NCI-H2227 treated with DMSO at 0.1 percent for 48 hours (cell line): ENCODE measurements around the gene SLCO2A1.

ENCODE experiments used
- DNase-seq: peaks from one replicate; lab custom pipeline; 2025; lab: John Stamatoyannopoulos, UW

SLCO2A1 gene

DNA sequence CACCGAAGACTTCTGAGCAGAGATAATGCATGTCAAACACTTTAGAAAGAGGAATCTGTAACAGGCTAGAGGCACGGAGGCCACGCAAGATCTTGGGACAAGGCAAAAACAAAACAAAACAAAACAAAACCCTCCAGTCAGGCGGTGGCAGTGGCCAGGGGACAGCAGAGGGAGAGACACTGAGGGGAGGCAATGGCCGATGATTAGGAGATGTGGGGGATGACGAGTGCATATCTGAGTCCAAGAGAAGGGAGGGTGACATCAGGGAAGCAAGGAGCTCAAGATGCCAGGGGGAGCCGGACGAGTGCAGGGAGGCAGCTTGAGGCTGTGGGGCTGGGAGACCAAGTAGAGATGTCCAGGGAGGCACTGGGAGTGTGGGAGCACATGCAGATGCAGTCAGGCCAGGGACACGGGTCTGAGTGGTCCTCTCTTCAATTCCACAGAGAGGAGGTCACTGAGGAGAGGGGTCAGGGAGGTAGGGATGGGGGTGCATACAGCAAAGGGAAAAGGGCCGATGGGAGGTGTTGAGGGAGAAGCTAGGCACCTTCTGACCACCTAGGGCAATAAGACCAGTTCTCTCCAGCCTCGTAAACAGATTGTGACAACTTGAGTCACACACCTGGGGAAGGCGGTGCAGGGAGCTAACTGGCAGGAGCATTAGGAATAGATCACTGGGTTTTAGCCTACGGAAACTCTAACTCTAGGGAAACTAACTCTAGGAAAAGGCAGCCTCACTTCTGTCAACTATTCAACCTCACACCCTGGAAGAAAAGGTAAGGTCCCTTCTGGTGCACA, 29.6 kb downstream of the SLCO2A1 start:
- DNase-seq = no peak

DNA sequence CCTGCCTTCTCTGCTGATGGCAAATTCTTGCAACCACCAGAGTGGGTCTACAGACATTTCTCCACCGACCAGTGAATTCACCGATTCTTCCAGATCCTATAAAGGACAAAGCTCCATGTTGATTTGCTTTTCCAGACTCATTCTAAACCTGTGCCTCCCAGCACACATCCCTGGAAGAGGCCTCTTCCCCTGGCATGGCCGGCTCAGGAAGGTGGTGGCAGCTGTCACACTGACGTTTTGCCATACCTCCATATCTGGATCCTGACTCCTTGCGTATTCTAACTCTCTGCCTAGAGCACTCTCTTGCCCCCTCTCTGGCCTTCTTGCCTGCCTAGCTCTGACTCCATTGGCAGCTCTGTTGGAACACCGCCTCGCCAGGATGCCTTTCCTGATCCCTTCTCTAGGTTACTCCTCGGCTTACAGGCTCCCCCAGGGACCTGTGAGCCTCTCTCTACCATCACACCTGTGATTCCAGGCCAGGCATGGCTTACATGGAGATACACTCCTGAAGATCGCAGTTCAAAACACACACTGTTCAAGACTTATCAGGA, 31.0 kb downstream of the SLCO2A1 start:
- DNase-seq = no peak

DNA sequence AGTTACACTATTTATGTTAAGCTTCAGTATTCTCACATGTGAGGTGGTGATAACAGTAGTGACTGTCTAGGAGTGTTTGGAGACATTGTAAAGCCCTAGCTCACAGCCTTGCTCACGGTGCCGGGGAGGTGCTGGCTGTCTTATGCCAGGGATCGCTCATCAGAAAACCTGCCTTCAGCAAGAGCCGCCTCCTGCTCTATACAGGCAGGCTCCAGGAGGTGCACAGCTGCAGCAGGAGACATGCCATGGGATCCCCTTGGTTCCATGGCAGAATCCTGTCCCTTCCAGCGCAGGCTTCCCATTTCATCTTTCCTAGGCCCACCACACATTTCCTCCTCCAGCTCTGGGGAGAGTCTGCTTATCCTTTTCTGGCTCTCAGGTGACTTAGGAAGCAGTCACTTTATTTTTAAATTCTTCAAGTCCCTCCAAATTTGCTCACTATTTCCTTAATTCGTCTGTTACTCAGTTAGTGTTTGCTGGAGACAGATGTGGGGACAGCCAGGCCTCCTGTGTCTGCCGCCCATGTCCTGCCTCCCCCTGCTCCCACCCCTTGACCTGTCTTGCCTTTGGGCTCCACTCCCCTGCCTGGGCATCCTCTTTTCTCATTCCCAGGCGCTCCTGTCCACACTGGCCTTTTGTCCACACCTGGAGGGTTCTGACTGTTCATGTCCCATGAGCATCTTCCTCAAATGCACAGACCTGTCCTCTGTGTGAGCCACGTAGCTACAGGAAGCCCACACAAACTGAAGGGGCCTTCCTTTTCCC, 31.7 kb downstream of the SLCO2A1 start:
- DNase-seq = no peak

DNA sequence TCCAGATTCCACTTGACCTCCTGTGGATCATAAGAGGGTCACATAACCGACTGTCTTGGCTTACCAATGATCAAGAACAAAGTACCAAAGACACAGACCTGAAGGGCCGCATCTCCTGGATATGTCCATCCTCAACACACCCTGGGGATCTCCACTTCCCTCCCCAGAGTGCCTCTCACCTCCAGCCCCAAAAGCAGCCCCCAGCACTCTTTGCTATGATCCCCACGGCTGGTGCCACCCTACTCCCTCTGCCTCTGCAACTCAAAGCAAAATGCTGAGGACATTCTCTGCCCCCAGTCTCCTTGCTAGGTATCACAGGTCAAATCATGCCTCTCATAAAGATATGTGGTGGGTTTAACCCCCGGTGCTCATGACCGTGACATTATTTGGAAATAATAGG, 32.7 kb downstream of the SLCO2A1 start:
- no peak for DNase-seq

DNA sequence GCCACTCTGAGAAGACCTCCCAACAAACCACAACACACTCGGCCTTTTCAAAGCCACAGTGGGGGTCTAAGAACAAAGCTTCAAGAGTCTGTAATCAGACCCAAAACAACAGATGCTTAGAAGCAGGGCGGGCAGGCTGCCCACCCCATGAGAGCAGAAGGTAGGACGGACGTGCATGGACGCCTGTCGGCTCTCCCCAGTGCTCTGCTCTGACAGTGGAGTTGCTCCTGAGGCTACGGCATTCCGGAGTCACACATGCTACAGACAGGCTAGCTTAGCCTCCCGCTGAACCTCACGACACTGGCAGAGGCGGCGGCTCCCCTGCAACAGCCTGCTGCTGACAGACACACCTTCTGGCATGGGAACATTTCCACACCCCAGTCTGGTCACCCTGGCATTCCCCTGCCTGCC, 33.5 kb downstream of the SLCO2A1 start:
- DNase-seq = peak; percentile 4

DNA sequence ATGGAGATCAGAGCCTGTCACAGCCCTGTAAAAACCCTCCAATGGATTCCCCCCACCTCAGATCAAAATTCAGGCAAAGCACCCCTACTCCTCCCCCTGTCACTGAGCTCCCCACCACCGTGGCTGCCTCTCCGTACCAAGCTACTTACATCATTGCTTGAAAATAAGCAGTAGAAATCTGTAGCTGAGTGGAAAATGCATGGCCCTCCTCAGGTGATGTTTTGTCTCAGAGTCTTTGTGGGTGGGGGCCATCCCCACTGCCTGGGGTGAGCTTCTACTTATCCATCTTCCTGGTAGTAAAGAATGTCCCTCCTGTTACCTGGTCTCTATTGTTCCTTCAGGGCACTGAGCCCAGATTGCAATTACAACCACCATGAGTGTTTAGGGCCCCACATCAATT, 34.5 kb downstream of the SLCO2A1 start:
- no peak for DNase-seq

DNA sequence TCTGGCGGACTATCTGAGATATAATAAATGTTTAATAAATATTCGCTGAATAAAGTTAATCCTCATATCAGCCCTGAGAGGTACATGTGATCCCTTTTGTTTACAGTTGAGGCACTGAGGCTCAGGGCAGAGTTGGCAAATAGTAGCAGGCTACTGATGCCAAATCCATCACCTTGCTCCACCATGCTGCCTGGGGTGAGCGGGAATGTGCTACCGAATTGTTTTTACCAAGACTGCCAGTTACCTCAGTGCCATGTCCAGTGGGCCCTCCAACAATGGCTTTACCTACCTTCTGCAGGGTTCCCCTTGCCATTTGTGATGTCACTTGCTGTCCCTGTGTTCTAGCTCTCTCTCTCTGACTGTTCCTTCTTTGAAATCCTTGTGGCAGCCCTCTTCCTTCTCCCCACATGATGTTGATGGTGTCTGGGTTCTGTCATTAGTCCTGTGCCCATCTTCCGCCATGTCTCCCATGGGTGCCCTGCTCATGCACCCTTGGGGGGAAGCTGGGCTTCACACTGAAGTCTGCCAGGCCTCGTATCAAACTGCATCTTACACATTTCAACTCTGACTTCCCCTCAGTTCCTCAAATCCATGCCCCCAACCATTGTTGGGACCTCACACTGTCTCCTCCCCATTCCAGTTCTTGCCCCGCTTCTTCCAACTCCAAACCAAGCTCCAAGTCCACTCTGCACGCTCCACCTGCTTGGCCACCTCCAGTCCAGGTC, 35.4 kb downstream of the SLCO2A1 start:
- DNase-seq = no peak

DNA sequence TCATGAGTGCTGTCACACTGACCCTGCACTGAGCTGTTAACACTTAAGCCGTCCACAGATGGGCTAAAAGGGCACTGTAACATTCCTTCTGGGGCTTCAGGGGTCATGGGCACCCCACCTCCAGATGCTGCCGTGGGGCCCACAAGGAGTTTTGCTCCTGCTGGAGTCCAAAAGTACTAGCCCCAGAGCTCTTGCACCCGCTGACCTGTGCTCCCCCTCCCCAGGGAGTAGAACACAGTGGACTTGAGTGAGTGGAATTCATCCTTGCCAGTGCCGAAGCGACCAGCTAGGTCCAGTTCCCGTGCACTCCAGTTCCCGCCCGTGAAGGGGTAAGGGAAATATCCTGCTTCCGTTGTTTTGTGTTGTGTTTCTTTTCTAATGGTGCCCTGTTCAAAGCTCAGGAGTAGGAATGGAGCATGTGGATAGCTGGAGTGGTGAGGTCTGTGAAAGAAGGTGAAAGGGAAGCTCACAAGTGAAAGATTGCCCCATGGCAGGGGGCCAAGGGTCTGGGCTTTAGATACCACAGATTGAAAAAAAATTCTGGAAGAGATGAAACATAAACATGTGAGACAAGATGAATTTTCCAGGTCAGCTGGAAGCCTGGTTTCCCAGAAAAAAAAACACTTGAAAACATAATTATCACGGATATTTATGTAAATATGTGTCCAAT, 36.6 kb downstream of the SLCO2A1 start:
- DNase-seq = no peak

DNA sequence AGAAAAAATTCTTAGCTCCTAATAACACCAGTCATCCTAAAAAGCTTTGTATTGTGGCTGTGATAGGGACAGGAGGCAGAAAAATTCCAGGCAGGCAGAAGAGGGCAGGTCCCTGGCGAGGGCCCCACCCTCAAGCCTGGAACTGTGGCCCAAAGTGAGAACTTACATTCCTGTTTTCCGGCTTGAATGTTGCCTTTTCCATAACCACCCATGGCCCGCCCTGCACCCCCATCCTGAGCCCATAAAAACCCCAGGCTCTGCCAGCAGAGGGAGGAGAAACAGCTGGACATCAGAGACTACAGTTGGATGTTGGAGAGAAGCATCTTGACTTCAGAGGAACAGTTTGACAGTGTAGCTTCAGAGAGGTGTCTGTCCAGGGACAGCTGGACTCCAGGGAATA, 37.3 kb downstream of the SLCO2A1 start:
- no peak for DNase-seq

DNA sequence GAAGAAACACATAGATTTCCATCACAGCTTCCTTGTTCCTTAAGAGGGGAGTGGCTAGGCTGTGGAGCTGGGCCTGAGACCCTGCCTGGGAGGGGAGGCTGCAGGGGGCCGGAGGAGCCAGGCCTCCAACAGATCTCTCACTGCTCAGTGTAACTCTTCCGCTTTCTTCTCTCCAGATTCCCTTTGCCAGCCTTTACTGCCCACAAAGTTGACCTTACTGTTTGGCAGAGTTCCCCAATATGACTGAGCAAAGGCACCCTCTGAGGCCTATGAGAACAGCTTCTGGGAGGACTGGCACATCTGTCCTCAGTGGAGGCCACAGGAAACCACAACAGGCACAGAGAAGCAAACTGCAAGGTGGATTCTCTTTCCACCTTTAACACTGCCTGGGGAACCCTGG, 38.1 kb downstream of the SLCO2A1 start:
- no peak for DNase-seq

DNA sequence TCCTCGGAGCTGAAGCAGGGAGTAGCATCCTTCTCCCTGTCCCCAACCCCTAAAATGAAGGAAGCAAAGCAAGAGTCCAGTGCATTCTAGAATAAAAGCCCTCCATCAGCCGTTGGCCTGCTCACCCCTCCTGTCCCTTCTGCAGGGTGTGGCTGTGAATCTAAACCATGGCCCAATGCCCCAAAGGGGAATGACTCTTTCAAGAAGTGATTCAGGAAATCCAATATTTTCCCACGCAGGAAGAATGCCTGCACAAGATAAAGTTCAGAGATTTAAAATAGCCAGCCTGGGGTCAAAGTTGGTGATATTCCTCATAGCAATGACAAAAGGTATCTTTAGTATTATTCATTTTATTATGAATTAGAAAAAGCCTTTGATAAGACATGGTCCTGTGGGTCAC, 38.5 kb downstream of the SLCO2A1 start:
- DNase-seq = no peak

DNA sequence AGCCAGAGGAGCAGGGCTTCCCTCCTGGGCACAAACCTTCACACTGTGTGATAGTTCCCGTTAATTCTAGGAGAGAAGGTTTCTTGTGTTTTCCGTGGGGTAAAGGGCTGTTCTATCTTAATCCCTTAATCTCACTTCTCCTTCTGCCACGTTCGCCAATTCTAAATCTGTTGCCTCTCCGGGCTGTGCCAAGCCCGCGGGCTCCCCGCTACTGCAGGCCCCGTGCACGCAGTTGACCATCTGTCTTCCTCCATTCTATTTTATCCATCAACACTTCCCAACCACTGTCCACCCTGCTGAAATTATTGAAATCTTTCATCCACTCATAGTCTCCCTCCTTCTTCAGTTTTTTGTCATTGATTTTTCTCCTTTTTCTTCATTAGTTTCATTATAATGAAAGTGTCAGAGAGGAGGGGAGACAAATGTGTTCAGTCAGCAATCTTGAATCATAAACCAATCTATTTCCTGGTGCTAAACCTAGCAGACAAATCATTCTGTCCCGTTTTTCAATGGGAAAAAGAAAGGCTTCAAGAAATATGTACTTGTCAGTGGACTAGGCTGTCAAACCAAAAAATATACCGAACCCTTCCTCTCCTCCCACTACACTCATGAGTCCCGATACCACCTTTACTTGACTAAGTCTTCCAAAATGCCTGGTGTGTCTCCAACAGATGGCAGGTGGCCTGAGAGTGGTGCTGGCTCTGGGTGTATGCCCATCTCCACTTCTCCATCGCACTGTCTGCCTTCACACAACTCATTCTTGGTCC, 39.6 kb downstream of the SLCO2A1 start:
- DNase-seq = no peak

DNA sequence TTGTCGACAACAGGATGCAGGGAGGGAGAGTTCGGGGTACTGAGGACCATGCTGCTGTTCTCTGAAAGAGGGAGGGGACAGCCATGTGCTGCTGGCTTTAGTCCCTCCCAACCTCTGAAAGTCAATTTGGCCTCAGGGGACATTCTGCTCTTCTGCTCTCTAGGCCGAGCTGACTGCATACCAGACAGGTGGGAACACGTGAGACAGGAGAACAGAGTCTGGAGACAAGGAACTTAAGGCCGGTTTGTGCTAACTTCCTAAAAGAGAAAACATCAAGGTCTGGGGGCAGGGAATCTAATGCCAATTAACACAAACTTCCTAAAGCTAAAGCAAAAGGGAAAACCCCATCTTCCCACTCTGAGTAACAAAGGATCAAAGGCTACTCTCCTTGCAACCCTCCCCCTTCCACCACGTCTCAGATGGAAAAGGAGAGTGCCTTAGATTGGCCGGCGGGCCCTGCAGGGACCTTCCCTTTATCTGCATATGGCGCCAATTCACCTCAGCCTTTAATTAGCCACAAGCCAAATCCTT, 41.0 kb downstream of the SLCO2A1 start:
- DNase-seq = no peak

DNA sequence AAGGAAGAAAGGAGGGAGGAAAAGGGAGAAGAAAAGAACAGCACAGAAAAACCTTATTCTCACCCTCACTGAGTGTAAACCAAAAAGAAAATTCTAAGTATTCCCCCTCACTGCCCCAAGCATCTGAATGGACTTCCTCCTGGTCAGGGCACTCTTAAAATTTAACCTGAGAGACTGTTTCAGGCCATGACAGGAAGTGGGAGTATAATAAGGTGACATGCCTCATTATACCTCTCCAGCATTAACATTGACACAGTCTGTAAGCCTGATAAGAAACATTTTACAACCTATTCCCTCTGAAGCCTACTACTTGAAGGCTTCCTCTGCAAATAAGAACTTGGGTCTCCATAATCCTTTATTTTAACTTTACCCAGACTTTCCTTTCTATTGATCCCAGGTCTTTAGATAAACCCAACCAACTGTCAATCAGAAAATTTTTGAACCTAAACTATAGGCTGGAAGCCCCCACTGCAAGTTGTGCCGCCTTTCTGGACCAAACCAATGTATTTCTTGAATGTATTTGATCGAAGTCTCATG, 41.7 kb downstream of the SLCO2A1 start:
- DNase-seq = no peak

DNA sequence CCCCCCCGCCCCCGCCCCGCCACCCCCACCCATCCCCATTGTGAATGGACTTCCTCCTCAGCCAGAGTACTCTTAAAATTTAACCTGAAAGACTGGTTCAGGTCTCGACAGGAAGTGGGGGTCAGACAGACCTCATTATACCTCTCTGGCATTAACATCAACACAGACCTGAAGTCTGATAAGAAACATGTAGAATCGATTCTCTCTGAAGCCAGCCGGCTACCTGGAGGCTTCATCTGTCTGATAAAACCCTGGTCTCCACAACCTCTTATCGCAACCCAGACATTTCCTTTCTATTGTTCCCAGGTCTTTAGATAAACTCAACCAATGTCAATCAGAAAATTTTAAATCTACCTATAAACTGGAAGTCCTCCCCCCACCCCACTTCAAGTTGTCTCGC, 42.6 kb downstream of the SLCO2A1 start:
- DNase-seq = no peak

DNA sequence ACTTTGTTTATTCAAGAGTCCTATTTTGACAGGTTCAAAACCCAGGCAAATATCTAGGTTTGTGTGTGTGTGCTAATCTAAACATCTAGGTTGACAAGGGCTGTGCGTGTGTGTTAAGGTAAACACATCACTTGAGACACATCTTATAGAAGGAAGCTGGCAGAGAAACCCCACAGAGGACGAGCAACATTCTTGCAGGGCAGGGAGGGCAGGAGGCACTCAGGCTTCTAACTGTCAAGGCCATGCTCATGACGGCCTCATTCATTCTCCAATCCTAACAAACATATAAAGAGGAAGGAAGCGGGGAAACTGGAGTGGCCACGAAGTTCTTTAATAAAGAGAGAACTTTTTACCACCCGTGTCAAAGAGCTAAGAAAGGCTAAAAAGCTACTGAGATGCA, 43.4 kb downstream of the SLCO2A1 start:
- DNase-seq = no peak

DNA sequence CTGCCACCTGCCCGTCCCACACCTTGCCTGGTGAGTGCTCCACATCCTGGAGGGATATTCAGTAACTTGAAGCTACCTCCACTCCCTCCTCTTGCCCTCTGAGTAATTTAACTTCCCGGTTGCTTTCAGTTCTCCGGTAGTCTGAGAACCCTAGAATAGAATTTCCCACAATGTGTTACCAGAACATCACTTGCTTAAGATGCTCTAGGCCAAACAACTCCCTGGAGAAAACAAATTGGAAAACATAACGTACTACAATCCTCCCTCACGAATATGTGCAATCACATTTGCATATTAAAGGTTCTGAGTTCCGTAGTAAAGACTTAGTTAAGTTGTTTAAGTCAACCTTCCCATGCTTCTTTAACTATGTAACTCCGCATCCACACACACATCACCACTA, 44.8 kb downstream of the SLCO2A1 start:
- no peak for DNase-seq

DNA sequence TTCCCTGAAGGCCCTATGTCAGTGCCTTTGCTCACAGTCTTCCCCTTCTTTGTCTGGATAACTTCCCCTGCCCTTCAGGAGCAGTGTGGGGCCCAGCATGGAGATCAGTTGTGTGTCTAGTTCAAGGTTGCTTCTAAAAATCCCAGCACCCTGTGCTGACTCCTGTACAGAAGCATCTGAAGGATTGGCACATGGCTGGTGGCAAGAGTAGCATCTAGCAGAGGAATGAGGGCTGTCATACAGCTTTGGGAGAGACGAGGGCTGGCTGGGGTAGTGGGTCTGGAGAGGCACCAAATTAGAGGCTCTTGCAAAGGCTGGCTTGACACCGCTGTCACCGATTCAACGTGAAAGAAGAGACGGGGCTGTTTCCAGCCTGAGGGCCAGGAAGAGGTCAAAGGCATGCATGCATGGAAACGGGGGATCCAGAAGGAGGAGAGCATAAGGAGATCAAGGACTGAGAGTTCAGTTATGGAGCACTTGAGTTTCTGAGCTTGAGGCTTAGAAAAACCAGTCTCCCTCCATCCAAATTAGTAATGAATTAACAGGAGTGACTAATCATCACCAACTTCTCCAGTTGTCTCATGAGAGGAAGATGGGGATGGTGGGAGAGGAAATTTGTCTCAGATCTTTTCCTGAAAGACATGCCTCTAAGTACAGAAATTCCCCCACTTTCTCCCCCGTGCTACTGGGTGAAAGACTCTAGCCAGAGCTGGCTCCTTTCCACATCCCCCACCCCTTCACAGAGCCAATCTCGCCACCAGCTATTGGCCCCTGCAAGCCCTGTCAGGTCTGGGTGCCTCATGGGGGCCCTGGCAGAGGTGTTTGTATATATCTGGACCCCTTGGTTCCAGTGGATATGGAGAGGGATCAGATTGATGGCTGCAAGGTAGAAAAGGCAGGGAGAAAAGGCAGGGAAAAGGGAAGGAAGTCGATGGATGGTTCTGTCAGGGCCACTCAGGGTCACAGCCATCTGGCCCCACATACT, 45.9 kb downstream of the SLCO2A1 start:
- no peak for DNase-seq

DNA sequence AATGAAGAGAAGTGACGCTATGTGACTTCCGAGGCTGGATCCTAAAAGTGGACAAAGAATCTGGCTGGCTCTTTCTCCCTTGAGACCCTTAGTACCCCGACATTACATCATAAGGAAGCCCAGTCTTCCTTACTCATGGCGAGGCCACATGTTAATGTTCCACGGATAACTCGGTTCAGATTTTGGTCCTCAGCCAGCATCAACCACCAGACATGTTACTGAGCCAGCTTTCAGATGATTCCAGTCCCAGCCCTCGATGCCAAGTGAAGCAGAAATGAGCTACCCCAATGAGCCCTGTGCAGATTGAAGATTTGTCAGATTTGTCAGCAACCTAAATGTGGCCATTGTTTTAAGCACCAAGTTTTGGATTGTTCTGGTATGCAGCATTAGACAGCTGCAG, 46.6 kb downstream of the SLCO2A1 start:
- DNase-seq = no peak

DNA sequence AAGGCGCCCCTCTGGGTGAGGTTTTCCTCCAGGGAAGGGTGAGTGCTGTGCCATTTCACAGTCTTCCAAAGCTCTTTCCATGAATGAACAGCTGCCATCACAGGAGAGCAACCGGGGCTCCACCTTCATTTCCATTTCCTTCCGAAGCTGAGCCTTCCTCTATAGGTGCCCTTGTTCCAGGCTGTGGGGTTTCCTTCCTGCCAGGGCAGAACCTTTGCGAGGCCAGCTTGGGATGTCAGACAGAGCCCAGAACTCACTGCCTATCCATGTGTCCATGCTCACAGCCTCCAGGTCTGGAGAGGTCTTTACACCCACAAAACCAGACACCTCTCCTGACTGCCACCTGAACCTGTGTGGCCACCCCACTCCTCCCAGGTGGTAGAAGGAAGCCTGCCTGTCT, 49.2 kb downstream of the SLCO2A1 start:
- no peak for DNase-seq
